ENCODE data around the gene R3HCC1L. TPM values are rescaled to one million over a fixed set of nuclear protein-coding genes. Genes with fewer than 3 reads are reported as not detected.

Gene R3HCC1L
- polyA plus RNA-seq, 2 of the 4 experiments (the other 2 are of a cell fraction): 11.0 to 15.2 TPM

- ATAC-seq: no peak
Measured at GRCh38 chr10:98289802-98290209, 155.3 kb downstream of the R3HCC1L start.

GRCh38 chr10:98292971-98293370 lies 158.5 kb downstream of the R3HCC1L start:
- FAIRE-seq (no peak), DNase-seq (ENCODE audit: low read depth in 1 of 2, low spot score in 1 of 2) (no peak), ATAC-seq (no peak; a peak in 1 of 6 replicates)
- ChIA-PET CTCF (interaction anchor here (2.0 to 4.9 kb wide), 2 partner anchors 17 to 50 kb away, joined by 8 to 27 read pairs; no protein-coding TSS in a partner anchor), POLR2A (no interaction called here)
- H3K4me2 ChIP-seq: no peak overlapping the region
- no peaks in the 10 kb centered on the region for H3K9me3 ChIP-seq
- H3K4me1 ChIP-seq: no peaks in the 10 kb centered on the region
- TF ChIP-seq CTCF (IDR thresholded peaks at IDR 0.05): no peak
- no peak for TF ChIP-seq RFX5 (IDR thresholded peaks at IDR 0.05)
- no peak for TF ChIP-seq FOSL2 (IDR thresholded peaks at IDR 0.05)
- no peak for TF ChIP-seq FOSL2 (CRISPR knock-in tag; IDR thresholded peaks at IDR 0.05)
- TF ChIP-seq RNF2 (IDR thresholded peaks at IDR 0.05; ENCODE audit: borderline replicate concordance, low read depth): no peak
- no peak for TF ChIP-seq KDM1A (IDR thresholded peaks at IDR 0.05; ENCODE audit: low read depth)
- no peak for TF ChIP-seq JUN (IDR thresholded peaks at IDR 0.05)
- no peak for TF ChIP-seq HOXB13 (CRISPR knock-in tag; IDR thresholded peaks at IDR 0.05; ENCODE audit: low read depth)
- TF ChIP-seq FOSB (CRISPR knock-in tag; IDR thresholded peaks at IDR 0.05): no peak
- no peak for TF ChIP-seq HOXA7 (CRISPR knock-in tag; IDR thresholded peaks at IDR 0.05)
- no peak for TF ChIP-seq E2F6 (IDR thresholded peaks at IDR 0.05; ENCODE audit: borderline replicate concordance, low read depth)
- H3K4me3 ChIP-seq: no peak overlapping the region
- no peak overlapping the region for H3K27ac ChIP-seq
- 35% methylated on average over 2 of the region's 4 CpGs for WGBS (ENCODE audit: missing lambda C conversion rate)

More at GRCh38 chr10:98289802-98290209, 155.3 kb downstream of the R3HCC1L start:
- Histone ChIP-seq H3K4me3 (no peak overlapping the region), H3K4me1 (no peaks in the 10 kb centered on the region), H3K27ac (no peak overlapping the region), H3K9me3 (no peaks in the 10 kb centered on the region), H3K4me2 (no peak overlapping the region)
- no peak for FAIRE-seq
- CTCF ChIA-PET: interaction anchor here (3.1 kb wide), 1 partner anchor 20 kb away, joined by 12 read pairs; no protein-coding TSS in a partner anchor
- WGBS (ENCODE audit: missing lambda C conversion rate): 73% methylated on average over 10 of the region's 10 CpGs
- POLR2A ChIA-PET: no interaction called here
- TF ChIP-seq KDM1A (IDR thresholded peaks at IDR 0.05; ENCODE audit: low read depth): no peak
- DNase-seq (ENCODE audit: low read depth in 1 of 2, low spot score in 1 of 2): no peak

GRCh38 chr10:98293550-98294269 lies 159.3 kb downstream of the R3HCC1L start:
- Histone ChIP-seq H3K27ac (no peak overlapping the region), H3K4me2 (no peak overlapping the region), H3K4me3 (no peak overlapping the region), H3K9me3 (no peaks in the 10 kb centered on the region), H3K4me1 (no peaks in the 10 kb centered on the region)
- TF ChIP-seq ZC3H11A (IDR thresholded peaks at IDR 0.05): no peak
- TF ChIP-seq CEBPB (IDR thresholded peaks at IDR 0.05): no peak
- TF ChIP-seq EHMT2 (IDR thresholded peaks at IDR 0.05; ENCODE audit: low read depth): no peak
- no peak for TF ChIP-seq ESRRA (IDR thresholded peaks at IDR 0.05; ENCODE audit: borderline replicate concordance, low read length)
- no peak for TF ChIP-seq POLR2AphosphoS2 (conservative IDR thresholded peaks at IDR 0.05; ENCODE audit: low read length)
- TF ChIP-seq TFCP2L1 (CRISPR knock-in tag; IDR thresholded peaks at IDR 0.05): no peak
- TF ChIP-seq ATOH8 (CRISPR knock-in tag; IDR thresholded peaks at IDR 0.05; ENCODE audit: low read depth): no peak
- no peak for TF ChIP-seq CBX2 (IDR thresholded peaks at IDR 0.05; ENCODE audit: borderline replicate concordance, low read depth)
- TF ChIP-seq KDM5A (IDR thresholded peaks at IDR 0.05): no peak
- no peak for TF ChIP-seq HDAC2 (IDR thresholded peaks at IDR 0.05)
- no peak for TF ChIP-seq NPAS2 (CRISPR knock-in tag; IDR thresholded peaks at IDR 0.05; ENCODE audit: borderline replicate concordance)
- TF ChIP-seq CTCF (IDR thresholded peaks at IDR 0.05): no peak
- no peak for TF ChIP-seq POLR2A (IDR thresholded peaks at IDR 0.05; ENCODE audit: low read length)
- ChIA-PET CTCF (interaction anchor here (0.7 to 4.9 kb wide), 7 partner anchors 10 to 58 kb away, joined by 3 to 27 read pairs (median 4); no protein-coding TSS in a partner anchor), POLR2A (no interaction called here)
- no peak for DNase-seq (ENCODE audit: low read depth in 1 of 2, low spot score in 1 of 2)
- 45% methylated on average over 8 of the region's 8 CpGs for whole genome bisulfite sequencing (ENCODE audit: missing lambda C conversion rate)
- ATAC-seq: no peak; a peak in 2 of 6 replicates
- FAIRE-seq: no peak
